ES-I3 (cell line): ENCODE results near the gene RGN.

ENCODE experiments used
- H3K36me3 ChIP-seq: 2 replicates; pipeline ENCODE4 v1.6.1; 2013; ENCODE audit warnings: mild to moderate bottlenecking, low read length, control low read depth, moderate library complexity; ENCODE audit not compliant: insufficient read depth
- H3K4me1 ChIP-seq: 2 replicates; pipeline ENCODE4 v1.6.1; 2013; ENCODE audit warnings: mild to moderate bottlenecking, control low read depth, low read length; ENCODE audit not compliant: insufficient read depth
- H3K9ac ChIP-seq: 2 replicates; pipeline ENCODE4 v1.6.1; 2013; ENCODE audit warnings: low read depth, mild to moderate bottlenecking, low read length, moderate library complexity
- H3K9me3 ChIP-seq: 2 replicates; pipeline ENCODE4 v1.6.1; 2013; ENCODE audit warnings: mild to moderate bottlenecking, low read length, moderate library complexity; ENCODE audit not compliant: control insufficient read depth, insufficient read depth

The RGN gene

GRCh38 chrX:47078129-47079043 lies at the start of gene RGN:
Gene RGN (plus strand): TSS chrX:47078443. CDS start chrX:47081145, 2,702 bp downstream.
- Histone ChIP-seq H3K9me3 (no peaks in the 10 kb centered on the region), H3K36me3 (no peaks in the 10 kb centered on the region), H3K9ac (peak within 1 kb of the TSS; percentile 54; the same call in 1 of the 2 replicates), H3K4me1 (no peaks in the 10 kb centered on the region)

GRCh38 chrX:47030339-47030738 lies 47.9 kb upstream of the RGN start:
- Histone ChIP-seq H3K4me1 (no peaks in the 10 kb centered on the region), H3K36me3 (no peaks in the 10 kb centered on the region; the same call in 1 of the 2 replicates), H3K9ac (no peak overlapping the region), H3K9me3 (no peaks in the 10 kb centered on the region)

GRCh38 chrX:47047989-47048388 lies 30.3 kb upstream of the RGN start:
- Histone ChIP-seq H3K4me1 (peaks cover 5% of the 10 kb centered on the region; the same call in 1 of the 2 replicates), H3K9me3 (no peaks in the 10 kb centered on the region), H3K36me3 (no peaks in the 10 kb centered on the region)

GRCh38 chrX:47059142-47059874 lies 18.9 kb upstream of the RGN start:
- Histone ChIP-seq H3K4me1 (no peaks in the 10 kb centered on the region), H3K9ac (no peak overlapping the region), H3K9me3 (no peaks in the 10 kb centered on the region), H3K36me3 (no peaks in the 10 kb centered on the region)

More at GRCh38 chrX:47047989-47048388, 30.3 kb upstream of the RGN start:
- no peak overlapping the region for H3K9ac ChIP-seq

- no peaks in the 10 kb centered on the region for H3K4me1 ChIP-seq
- H3K9ac ChIP-seq = no peak overlapping the region
- H3K9me3 ChIP-seq = no peaks in the 10 kb centered on the region
- H3K36me3 ChIP-seq = no peaks in the 10 kb centered on the region
Observed at GRCh38 chrX:47060708-47061107, 17.5 kb upstream of the RGN start.

GRCh38 chrX:47061238-47061919 lies 16.9 kb upstream of the RGN start:
- H3K36me3 ChIP-seq = no peaks in the 10 kb centered on the region
- H3K4me1 ChIP-seq = no peaks in the 10 kb centered on the region
- no peak overlapping the region for H3K9ac ChIP-seq
- no peaks in the 10 kb centered on the region for H3K9me3 ChIP-seq

- Histone ChIP-seq H3K4me1 (no peaks in the 10 kb centered on the region), H3K36me3 (no peaks in the 10 kb centered on the region), H3K9ac (no peak overlapping the region), H3K9me3 (no peaks in the 10 kb centered on the region)
Observed at GRCh38 chrX:47063179-47063578, 15.1 kb upstream of the RGN start.

GRCh38 chrX:47068214-47068613 lies 10.0 kb upstream of the RGN start:
- H3K4me1 ChIP-seq = no peaks in the 10 kb centered on the region
- H3K9me3 ChIP-seq = no peaks in the 10 kb centered on the region
- H3K36me3 ChIP-seq = no peaks in the 10 kb centered on the region
- no peak overlapping the region for H3K9ac ChIP-seq

GRCh38 chrX:47068720-47069119 lies 9.5 kb upstream of the RGN start:
- no peak overlapping the region for H3K9ac ChIP-seq
- no peaks in the 10 kb centered on the region for H3K36me3 ChIP-seq

GRCh38 chrX:47080215-47080914 lies 2.1 kb downstream of the RGN start:
- no peak overlapping the region for H3K9ac ChIP-seq
- H3K36me3 ChIP-seq = no peaks in the 10 kb centered on the region
- H3K9me3 ChIP-seq = no peaks in the 10 kb centered on the region
- H3K4me1 ChIP-seq = no peaks in the 10 kb centered on the region

More at GRCh38 chrX:47068720-47069119, 9.5 kb upstream of the RGN start:
- H3K9me3 ChIP-seq = no peaks in the 10 kb centered on the region
- no peaks in the 10 kb centered on the region for H3K4me1 ChIP-seq

GRCh38 chrX:47080915-47081236 lies 2.6 kb downstream of the RGN start:
- H3K4me1 ChIP-seq = no peaks in the 10 kb centered on the region
- H3K36me3 ChIP-seq = no peaks in the 10 kb centered on the region
- H3K9ac ChIP-seq = no peak overlapping the region
- H3K9me3 ChIP-seq = no peaks in the 10 kb centered on the region

- Histone ChIP-seq H3K4me1 (peaks cover 11% of the 10 kb centered on the region), H3K9ac (no peak overlapping the region), H3K36me3 (no peaks in the 10 kb centered on the region), H3K9me3 (no peaks in the 10 kb centered on the region)
Observed at GRCh38 chrX:47091149-47091775, 13.0 kb downstream of the RGN start.

- Histone ChIP-seq H3K9ac (no peak overlapping the region), H3K4me1 (peaks cover 16% of the 10 kb centered on the region), H3K36me3 (no peaks in the 10 kb centered on the region), H3K9me3 (no peaks in the 10 kb centered on the region)
Observed at GRCh38 chrX:47093248-47093647, 15.0 kb downstream of the RGN start.
